ENCODE measurements around the gene MAML1.
A peak's percentile ranks its signal among the peaks of the same experiment; 100 is the strongest.
"Not testable (repeated sequence)": the region's sequence is repeated elsewhere in the genome, so short reads cannot be mapped to it uniquely, and the experiment has no call there.

MAML1 gene, protein sequence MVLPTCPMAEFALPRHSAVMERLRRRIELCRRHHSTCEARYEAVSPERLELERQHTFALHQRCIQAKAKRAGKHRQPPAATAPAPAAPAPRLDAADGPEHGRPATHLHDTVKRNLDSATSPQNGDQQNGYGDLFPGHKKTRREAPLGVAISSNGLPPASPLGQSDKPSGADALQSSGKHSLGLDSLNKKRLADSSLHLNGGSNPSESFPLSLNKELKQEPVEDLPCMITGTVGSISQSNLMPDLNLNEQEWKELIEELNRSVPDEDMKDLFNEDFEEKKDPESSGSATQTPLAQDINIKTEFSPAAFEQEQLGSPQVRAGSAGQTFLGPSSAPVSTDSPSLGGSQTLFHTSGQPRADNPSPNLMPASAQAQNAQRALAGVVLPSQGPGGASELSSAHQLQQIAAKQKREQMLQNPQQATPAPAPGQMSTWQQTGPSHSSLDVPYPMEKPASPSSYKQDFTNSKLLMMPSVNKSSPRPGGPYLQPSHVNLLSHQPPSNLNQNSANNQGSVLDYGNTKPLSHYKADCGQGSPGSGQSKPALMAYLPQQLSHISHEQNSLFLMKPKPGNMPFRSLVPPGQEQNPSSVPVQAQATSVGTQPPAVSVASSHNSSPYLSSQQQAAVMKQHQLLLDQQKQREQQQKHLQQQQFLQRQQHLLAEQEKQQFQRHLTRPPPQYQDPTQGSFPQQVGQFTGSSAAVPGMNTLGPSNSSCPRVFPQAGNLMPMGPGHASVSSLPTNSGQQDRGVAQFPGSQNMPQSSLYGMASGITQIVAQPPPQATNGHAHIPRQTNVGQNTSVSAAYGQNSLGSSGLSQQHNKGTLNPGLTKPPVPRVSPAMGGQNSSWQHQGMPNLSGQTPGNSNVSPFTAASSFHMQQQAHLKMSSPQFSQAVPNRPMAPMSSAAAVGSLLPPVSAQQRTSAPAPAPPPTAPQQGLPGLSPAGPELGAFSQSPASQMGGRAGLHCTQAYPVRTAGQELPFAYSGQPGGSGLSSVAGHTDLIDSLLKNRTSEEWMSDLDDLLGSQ

DNA sequence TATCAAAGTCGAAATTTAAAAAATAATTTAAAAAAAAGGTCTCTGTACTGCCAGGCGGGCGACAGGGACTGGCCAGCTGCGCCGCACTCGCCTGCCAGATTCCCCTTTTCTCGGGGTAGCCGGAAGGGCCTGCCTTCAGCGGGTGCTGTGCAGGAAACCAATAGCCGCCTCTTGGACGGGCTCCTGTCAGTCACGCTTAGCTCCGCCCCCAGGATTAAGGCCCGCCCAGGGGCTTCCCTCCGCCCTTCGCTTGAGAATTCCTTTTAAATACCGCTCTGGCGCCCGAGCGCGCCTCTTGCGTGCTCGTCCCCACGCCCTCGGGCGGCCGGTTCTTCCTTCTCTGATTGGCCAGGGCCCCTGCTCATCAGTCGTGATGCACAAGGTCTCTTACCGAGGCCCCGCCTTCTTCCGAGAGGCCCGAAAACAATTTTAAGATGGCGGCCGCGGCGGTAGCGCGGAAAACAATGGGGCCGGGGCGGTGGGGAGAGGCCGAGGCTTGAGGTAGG, at the start of gene MAML1:
Gene MAML1 (plus strand): TSS at position 411 of the 506 bp plus-strand sequence. CDS start 291 bp downstream, outside the sequence.
- Histone ChIP-seq H3K4me1 (ENCODE audit: control insufficient read depth, insufficient read depth, low read length) (no peaks in the 10 kb centered on the region), H3K9ac (ENCODE audit: low read depth, low read length) (peak within 1 kb of the TSS; percentile 92), H3K9me3 (ENCODE audit: control insufficient read depth, insufficient read depth, low read length) (no peaks in the 10 kb centered on the region), H3K27me3 (ENCODE audit: control insufficient read depth, insufficient read depth, low read length) (no peaks in the 10 kb centered on the region), H3K36me3 (ENCODE audit: control insufficient read depth, insufficient read depth, low read length) (peaks cover 18% of the 10 kb centered on the region), H3K4me3 (ENCODE audit: low read depth, low read length) (peak within 1 kb of the TSS; percentile 73)

DNA sequence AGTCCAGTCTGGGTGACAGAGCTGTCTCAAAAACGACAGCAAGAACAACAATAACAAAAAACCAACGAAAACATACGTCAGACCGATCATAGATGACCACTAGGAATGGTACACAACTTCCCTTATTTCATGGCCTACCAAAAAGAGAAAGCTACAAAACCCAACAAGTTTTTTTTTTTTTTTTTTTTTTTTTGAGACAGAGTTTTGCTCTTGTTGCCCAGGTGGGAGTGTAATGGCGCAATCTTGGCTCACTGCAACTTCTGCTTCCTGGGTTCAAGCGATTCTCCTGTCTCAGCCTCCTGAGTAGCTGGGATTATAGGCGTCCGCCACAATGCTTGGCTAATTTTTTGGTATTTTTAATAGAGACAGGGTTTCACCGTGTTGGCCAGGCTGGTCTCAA, 43.4 kb upstream of the MAML1 start:
- H3K4me3 ChIP-seq (ENCODE audit: low read depth, low read length); H3K36me3 ChIP-seq (ENCODE audit: control insufficient read depth, insufficient read depth, low read length); H3K4me1 ChIP-seq (ENCODE audit: control insufficient read depth, insufficient read depth, low read length); H3K9ac ChIP-seq (ENCODE audit: low read depth, low read length); H3K9me3 ChIP-seq (ENCODE audit: control insufficient read depth, insufficient read depth, low read length); H3K27me3 ChIP-seq (ENCODE audit: control insufficient read depth, insufficient read depth, low read length): not testable (repeated sequence)

DNA sequence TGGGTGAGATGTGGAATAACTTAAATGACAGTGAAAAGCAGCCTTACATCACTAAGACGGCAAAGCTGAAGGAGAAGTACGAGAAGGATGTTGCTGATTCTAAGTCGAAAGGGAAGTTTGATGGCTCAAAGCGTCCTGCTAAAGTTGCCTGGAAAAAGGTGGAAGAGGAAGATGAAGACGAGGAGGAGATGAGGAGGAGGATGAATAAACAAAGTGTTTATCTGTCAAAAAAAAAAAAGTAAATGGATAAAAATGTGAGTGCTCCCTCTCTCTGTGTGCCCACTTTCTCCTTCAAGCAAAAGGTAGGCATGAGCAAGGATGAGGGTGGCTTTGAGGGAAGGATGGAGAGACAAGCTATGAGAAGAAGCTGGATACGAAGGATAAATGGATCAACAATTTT, 38.1 kb upstream of the MAML1 start:
- Histone ChIP-seq H3K27me3 (ENCODE audit: control insufficient read depth, insufficient read depth, low read length) (no peaks in the 10 kb centered on the region), H3K36me3 (ENCODE audit: control insufficient read depth, insufficient read depth, low read length) (no peaks in the 10 kb centered on the region), H3K9ac (ENCODE audit: low read depth, low read length) (no peak overlapping the region), H3K4me3 (ENCODE audit: low read depth, low read length) (no peak overlapping the region), H3K9me3 (ENCODE audit: control insufficient read depth, insufficient read depth, low read length) (no peaks in the 10 kb centered on the region), H3K4me1 (ENCODE audit: control insufficient read depth, insufficient read depth, low read length) (no peaks in the 10 kb centered on the region)

DNA sequence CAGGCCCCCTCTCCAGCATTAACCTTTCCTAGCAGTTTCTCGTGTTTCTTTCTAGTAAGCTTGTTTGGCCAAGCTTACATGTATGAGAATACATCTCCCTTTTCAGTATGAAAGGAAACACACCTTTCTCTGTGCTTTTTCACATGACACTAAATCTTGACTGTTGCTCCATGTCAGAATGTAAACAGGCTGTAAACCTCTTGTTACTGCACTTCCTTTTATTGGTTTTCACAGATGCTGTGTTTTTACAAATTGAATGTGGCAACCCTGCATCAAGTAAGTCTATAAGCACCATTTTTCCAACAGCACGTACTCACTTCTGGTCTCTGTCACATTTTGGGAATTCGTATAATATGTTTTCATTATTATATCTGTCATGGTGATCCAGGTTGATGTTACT, 36.0 kb upstream of the MAML1 start:
- H3K4me3 ChIP-seq (ENCODE audit: low read depth, low read length) = no peak overlapping the region
- no peaks in the 10 kb centered on the region for H3K9me3 ChIP-seq (ENCODE audit: control insufficient read depth, insufficient read depth, low read length)
- no peaks in the 10 kb centered on the region for H3K36me3 ChIP-seq (ENCODE audit: control insufficient read depth, insufficient read depth, low read length)
- no peaks in the 10 kb centered on the region for H3K27me3 ChIP-seq (ENCODE audit: control insufficient read depth, insufficient read depth, low read length)
- H3K9ac ChIP-seq (ENCODE audit: low read depth, low read length) = no peak overlapping the region
- H3K4me1 ChIP-seq (ENCODE audit: control insufficient read depth, insufficient read depth, low read length) = peaks cover 2% of the 10 kb centered on the region

- H3K9ac ChIP-seq (ENCODE audit: low read depth, low read length) = no peak overlapping the region
- no peaks in the 10 kb centered on the region for H3K9me3 ChIP-seq (ENCODE audit: control insufficient read depth, insufficient read depth, low read length)
- H3K4me1 ChIP-seq (ENCODE audit: control insufficient read depth, insufficient read depth, low read length) = peaks cover 2% of the 10 kb centered on the region
- H3K36me3 ChIP-seq (ENCODE audit: control insufficient read depth, insufficient read depth, low read length) = no peaks in the 10 kb centered on the region
- H3K27me3 ChIP-seq (ENCODE audit: control insufficient read depth, insufficient read depth, low read length) = no peaks in the 10 kb centered on the region
- H3K4me3 ChIP-seq (ENCODE audit: low read depth, low read length) = no peak overlapping the region
Measured at GRCh38 chr5:179697108-179697507, 35.5 kb upstream of the MAML1 start.

GRCh38 chr5:179697543-179697942, 35.1 kb upstream of the MAML1 start:
- peak overlapping the region; percentile 97 for H3K9ac ChIP-seq (ENCODE audit: low read depth, low read length)
- not testable (repeated sequence) for H3K4me1 ChIP-seq (ENCODE audit: control insufficient read depth, insufficient read depth, low read length); H3K9me3 ChIP-seq (ENCODE audit: control insufficient read depth, insufficient read depth, low read length); H3K36me3 ChIP-seq (ENCODE audit: control insufficient read depth, insufficient read depth, low read length); H3K27me3 ChIP-seq (ENCODE audit: control insufficient read depth, insufficient read depth, low read length)
- H3K4me3 ChIP-seq (ENCODE audit: low read depth, low read length) = peak overlapping the region; percentile 89

GRCh38 chr5:179697993-179698934, 34.4 kb upstream of the MAML1 start:
- peaks cover under 1% of the 10 kb centered on the region for H3K36me3 ChIP-seq (ENCODE audit: control insufficient read depth, insufficient read depth, low read length)

DNA sequence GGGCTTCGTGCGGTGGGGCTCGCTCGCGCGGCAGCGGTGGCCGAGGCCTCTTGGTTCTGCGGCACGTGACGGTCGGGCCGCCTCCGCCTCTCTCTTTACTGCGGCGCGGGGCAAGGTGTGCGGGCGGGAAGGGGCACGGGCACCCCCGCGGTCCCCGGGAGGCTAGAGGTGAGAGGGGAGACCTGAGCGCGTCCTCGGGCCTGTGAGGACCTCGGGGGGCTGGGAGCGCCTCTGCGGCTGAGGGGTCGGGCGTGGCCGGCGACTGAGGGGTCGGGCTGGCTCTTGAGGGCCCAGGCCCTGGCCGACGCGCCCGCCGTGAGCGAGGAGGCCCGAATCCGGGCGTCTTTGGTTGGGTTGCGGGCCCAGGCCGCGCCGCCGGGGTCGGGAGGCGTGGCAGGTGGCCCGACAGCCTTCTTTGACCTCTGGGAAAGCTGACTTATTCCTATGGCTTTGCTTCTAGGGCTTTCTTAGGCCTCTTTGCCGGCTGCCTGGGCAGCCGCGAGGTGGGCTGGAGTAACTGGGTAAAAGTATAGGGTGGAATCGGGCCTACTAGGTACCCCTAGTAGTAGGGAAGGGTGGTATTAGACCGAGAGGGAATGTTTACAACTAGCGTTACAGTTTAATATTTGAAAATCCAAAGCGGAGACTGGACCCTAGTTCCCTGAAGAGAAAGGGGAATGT, 33.5 kb upstream of the MAML1 start, which contains the start of gene CANX:
Gene CANX (plus strand): TSS at position 33 of the 681 bp plus-strand sequence. CDS start 6,715 bp downstream, outside the sequence.
- peaks cover 2% of the 10 kb centered on the region for H3K36me3 ChIP-seq (ENCODE audit: control insufficient read depth, insufficient read depth, low read length)
- peaks cover 8% of the 10 kb centered on the region for H3K4me1 ChIP-seq (ENCODE audit: control insufficient read depth, insufficient read depth, low read length)
- peak within 1 kb of the TSS; percentile 98 for H3K4me3 ChIP-seq (ENCODE audit: low read depth, low read length)
- peak within 1 kb of the TSS; percentile 97 for H3K9ac ChIP-seq (ENCODE audit: low read depth, low read length)
- no peaks in the 10 kb centered on the region for H3K27me3 ChIP-seq (ENCODE audit: control insufficient read depth, insufficient read depth, low read length)
- no peaks in the 10 kb centered on the region for H3K9me3 ChIP-seq (ENCODE audit: control insufficient read depth, insufficient read depth, low read length)

More at GRCh38 chr5:179697993-179698934, 34.4 kb upstream of the MAML1 start:
- Histone ChIP-seq H3K27me3 (ENCODE audit: control insufficient read depth, insufficient read depth, low read length) (no peaks in the 10 kb centered on the region), H3K4me1 (ENCODE audit: control insufficient read depth, insufficient read depth, low read length) (peaks cover 2% of the 10 kb centered on the region), H3K9me3 (ENCODE audit: control insufficient read depth, insufficient read depth, low read length) (no peaks in the 10 kb centered on the region), H3K9ac (ENCODE audit: low read depth, low read length) (peak overlapping the region; percentile 97), H3K4me3 (ENCODE audit: low read depth, low read length) (peak overlapping the region; percentile 98)

DNA sequence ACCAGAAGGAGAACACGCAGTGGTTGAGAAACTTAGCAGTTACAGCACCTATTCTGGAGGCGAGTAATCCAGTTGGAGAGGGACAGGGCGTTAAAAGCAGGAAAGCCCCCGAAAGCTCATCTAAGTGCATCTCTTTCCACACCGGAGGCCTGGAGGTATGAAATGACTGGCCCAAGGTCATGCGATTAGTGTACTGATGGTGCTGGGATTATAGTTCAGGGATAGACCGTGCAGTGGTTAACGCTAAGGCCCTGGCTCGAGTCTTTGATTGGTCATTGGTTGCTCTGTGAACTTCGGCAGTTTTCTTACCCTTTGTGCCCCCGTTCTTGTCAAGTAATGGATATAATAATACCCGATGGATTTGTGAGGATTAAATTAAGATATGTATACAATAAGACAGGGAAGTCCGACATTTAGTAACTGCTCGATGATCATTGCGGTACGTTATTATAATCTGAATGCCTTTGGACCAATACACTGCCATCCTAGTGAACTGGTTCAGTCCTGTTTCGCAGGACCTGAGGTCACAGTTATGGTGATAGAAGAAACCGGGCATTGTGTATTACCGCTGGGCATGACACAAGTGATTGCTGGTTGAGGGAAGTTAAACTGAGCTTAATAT, 32.9 kb upstream of the MAML1 start:
- peaks cover 8% of the 10 kb centered on the region for H3K4me1 ChIP-seq (ENCODE audit: control insufficient read depth, insufficient read depth, low read length)
- H3K27me3 ChIP-seq (ENCODE audit: control insufficient read depth, insufficient read depth, low read length) = no peaks in the 10 kb centered on the region
- H3K36me3 ChIP-seq (ENCODE audit: control insufficient read depth, insufficient read depth, low read length) = peaks cover 2% of the 10 kb centered on the region
- H3K4me3 ChIP-seq (ENCODE audit: low read depth, low read length) = peak overlapping the region; percentile 98
- no peaks in the 10 kb centered on the region for H3K9me3 ChIP-seq (ENCODE audit: control insufficient read depth, insufficient read depth, low read length)
- H3K9ac ChIP-seq (ENCODE audit: low read depth, low read length) = peak overlapping the region; percentile 96

DNA sequence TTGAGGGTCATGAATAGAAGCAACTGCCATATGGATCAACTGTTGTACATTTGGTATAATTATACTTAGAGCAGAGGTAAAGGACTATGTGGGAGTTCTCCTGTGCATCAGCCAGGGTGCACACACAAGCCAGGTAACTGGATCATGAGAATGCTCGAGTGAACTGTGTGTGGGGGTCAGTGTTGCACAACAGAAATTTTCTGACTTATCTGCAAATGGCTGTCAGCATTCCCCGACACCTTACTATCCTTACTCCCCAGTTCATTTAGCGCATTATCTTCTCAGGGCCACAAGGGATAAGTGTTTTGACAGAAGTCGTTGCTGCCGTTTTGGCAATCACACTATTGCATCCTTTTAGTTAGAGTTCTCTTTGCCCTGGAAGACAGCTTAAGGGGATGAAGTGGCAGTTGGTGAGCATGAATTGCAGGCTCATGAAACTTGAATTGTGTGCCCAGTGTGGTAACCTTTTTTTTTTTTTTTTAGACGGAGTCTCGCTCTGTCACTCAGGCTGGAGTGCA, 32.2 kb upstream of the MAML1 start:
- H3K4me1 ChIP-seq (ENCODE audit: control insufficient read depth, insufficient read depth, low read length) = peaks cover 10% of the 10 kb centered on the region
- peaks cover 2% of the 10 kb centered on the region for H3K36me3 ChIP-seq (ENCODE audit: control insufficient read depth, insufficient read depth, low read length)
- H3K4me3 ChIP-seq (ENCODE audit: low read depth, low read length) = peak overlapping the region; percentile 98
- no peaks in the 10 kb centered on the region for H3K27me3 ChIP-seq (ENCODE audit: control insufficient read depth, insufficient read depth, low read length)
- no peaks in the 10 kb centered on the region for H3K9me3 ChIP-seq (ENCODE audit: control insufficient read depth, insufficient read depth, low read length)
- no peak overlapping the region for H3K9ac ChIP-seq (ENCODE audit: low read depth, low read length)
